Skeletal muscle tissue (tissue), 4 donors: Measurements from ENCODE around the gene MLEC. TPM values are rescaled to one million over a fixed set of nuclear protein-coding genes. Genes with fewer than 3 reads are reported as not detected.

Experiments used
- H3K27ac ChIP-seq: one replicate; pipeline ENCODE4 v1.7.0; 2013; ENCODE audit warnings: mild to moderate bottlenecking, low read depth, low read length, inconsistent platforms
- H3K27me3 ChIP-seq, 3 donors: one replicate each; pipeline ENCODE4 v1.7.0; 2013; ENCODE audit warnings: low read length in 3 of 3; ENCODE audit not compliant: control insufficient read depth in 3 of 3, insufficient read depth in 3 of 3
- H3K36me3 ChIP-seq, 3 donors: one replicate each; pipeline ENCODE4 v1.7.0; 2013; ENCODE audit warnings: low read length in 3 of 3; ENCODE audit not compliant: control insufficient read depth in 3 of 3, insufficient read depth in 3 of 3
- H3K4me1 ChIP-seq, 3 donors: one replicate each; pipeline ENCODE4 v1.7.0; 2013; ENCODE audit warnings: low read length in 3 of 3, mild to moderate bottlenecking in 3 of 3; ENCODE audit not compliant: control insufficient read depth in 3 of 3, insufficient read depth in 3 of 3
- H3K4me3 ChIP-seq, 3 donors: one replicate each; pipeline ENCODE4 v1.7.0; 2013; ENCODE audit warnings: low read length in 3 of 3
- H3K9ac ChIP-seq, 3 donors: one replicate each; pipeline ENCODE4 v1.7.0; 2013; ENCODE audit warnings: low read length in 3 of 3, mild to moderate bottlenecking in 3 of 3, moderate library complexity in 2 of 3, low read depth in 1 of 3
- H3K9me3 ChIP-seq, 3 donors: one replicate each; pipeline ENCODE4 v1.7.0; 2013; ENCODE audit warnings: low read length in 3 of 3; ENCODE audit not compliant: control insufficient read depth in 3 of 3
- total RNA-seq: library from RNA; depleted of rRNA; stranded (reverse); fragments of >200 nt; gene quantifications from one replicate; pipeline ENCODE4 v1.2.3, GENCODE V29; 2014
- donor health status: Osteomylitis.

The MLEC gene
- total RNA-seq, 1 donor from 2014 or later: 50.6 TPM

DNA sequence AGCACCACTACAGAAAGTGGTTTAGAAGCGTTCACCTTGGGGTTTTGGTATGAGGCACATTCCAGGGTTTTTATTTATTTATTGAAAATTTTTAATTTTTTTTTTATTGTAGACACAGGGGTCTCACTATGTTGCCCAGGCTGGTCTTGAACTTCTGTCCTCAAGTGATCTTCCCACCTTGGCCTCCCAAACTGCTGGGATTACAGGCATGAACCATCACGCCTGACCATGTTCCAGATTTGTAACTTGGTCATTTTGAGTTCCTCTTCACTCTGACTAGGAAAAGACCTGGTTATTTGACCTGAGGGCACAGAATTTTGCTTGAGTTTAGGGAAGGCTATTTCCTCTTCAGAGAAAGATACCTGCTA is 3.1 kb downstream of the MLEC start:
- Histone ChIP-seq H3K27me3 (no peaks in the 10 kb centered on the region), H3K4me3 (peak overlapping the region in 2 of 3 donors; percentile 34 to 90), H3K36me3 (peaks cover 10 to 15% (median 14%) of the 10 kb centered on the region in 3 donors), H3K9me3 (no peaks in the 10 kb centered on the region), H3K4me1 (peaks cover 56 to 63% (median 59%) of the 10 kb centered on the region in 3 donors), H3K9ac (peak overlapping the region in 2 of 3 donors; percentile 18 to 44), H3K27ac (peak overlapping the region; percentile 10)

DNA sequence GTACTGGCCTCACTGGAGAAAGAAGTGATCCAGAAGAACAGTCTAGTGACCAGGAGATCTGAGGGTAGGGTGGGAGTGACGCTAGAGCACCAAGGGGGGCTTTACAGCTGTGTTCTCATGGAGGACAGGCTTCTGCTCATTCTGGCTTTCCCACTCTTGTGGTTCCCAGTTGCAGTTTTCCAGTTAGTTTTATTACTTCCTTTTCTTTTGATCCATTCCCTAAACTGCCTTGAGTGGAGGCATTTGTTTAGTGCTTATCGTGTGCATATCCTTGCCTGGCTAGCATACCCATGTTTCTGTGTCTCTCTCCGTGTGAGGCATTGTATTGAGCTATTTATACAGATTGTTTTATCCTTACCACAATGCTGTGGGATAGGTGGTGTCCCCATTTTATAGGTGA is 4.0 kb downstream of the MLEC start:
- H3K9me3 ChIP-seq: no peaks in the 10 kb centered on the region
- H3K27ac ChIP-seq: peak overlapping the region; percentile 10
- H3K4me1 ChIP-seq: peaks cover 55 to 61% (median 59%) of the 10 kb centered on the region in 3 donors
- H3K4me3 ChIP-seq: peak overlapping the region in 2 of 3 donors; percentile 1 to 17
- peaks cover 10 to 24% (median 23%) of the 10 kb centered on the region in 3 donors for H3K36me3 ChIP-seq
- peak overlapping the region in 2 of 3 donors; percentile 18 to 66 for H3K9ac ChIP-seq
- H3K27me3 ChIP-seq: no peaks in the 10 kb centered on the region

DNA sequence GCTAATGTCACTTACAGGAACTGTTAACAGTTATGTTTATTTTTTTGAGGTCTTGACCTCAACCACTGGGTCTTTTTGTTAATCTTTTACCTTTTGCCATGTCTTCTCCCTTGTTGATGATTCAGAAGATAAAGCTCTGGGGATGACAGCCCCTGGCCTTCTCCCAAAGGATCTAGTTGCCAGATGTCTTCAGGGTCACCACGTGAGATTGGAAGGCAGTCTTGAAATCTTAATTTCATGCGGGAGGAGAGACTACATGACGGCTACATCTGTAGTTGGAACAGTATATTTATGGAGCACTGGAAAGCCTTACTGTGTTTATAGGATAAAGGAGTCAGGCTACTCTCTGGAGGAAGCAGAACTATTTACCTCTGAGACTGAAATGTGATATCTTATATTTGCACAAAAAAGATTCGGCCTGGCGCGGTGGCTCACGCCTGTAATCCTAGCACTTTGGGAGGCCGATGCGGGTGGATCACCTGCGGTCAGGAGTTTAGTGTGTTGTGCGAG is 5.6 kb downstream of the MLEC start:
- Histone ChIP-seq H3K4me3 (no peak overlapping the region), H3K27ac (peak overlapping the region; percentile 45), H3K9me3 (no peaks in the 10 kb centered on the region), H3K9ac (no peak overlapping the region), H3K27me3 (no peaks in the 10 kb centered on the region), H3K36me3 (peaks cover 23 to 39% (median 37%) of the 10 kb centered on the region in 3 donors), H3K4me1 (peaks cover 60 to 66% (median 62%) of the 10 kb centered on the region in 3 donors)

DNA sequence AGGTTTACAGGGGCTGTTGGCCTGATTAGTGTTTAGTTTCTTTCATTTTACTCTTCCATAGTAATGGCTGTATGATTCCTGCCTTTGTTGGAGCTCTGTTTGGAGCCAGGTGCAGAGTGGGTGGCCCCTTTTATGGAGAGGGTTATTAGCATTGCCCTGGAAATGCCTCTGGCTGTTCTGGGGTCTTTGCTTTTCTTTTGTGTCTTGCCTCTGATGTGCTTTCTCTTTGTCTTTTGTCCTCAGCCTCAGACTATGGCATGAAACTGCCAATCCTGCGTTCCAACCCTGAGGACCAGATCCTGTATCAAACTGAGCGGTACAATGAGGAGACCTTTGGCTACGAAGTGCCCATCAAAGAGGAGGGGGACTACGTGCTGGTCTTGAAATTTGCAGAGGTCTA is 6.9 kb downstream of the MLEC start:
- Histone ChIP-seq H3K4me3 (no peak overlapping the region), H3K27me3 (no peaks in the 10 kb centered on the region), H3K9ac (no peak overlapping the region), H3K9me3 (no peaks in the 10 kb centered on the region), H3K36me3 (peaks cover 25 to 47% (median 47%) of the 10 kb centered on the region in 3 donors), H3K4me1 (peaks cover 61 to 65% (median 62%) of the 10 kb centered on the region in 3 donors), H3K27ac (no peak overlapping the region)

DNA sequence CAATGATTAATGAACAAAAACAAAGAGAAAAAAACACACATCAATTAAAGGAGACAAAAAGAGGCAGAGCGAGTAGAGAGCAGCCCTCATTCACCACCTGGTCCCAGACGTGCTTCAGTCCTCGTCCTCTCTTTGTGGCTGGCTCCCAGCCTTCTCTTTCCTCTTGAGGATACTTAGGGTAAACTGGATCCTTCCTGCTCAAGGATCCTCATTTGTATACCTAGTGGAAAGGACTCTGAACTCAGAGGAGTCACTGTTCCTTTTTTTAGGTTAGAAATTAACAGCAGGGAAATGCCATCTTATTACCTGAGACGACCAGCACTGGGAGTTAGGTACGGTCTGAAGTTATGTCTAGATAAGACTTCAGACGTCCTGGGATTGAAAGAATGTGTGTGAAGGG is 9.7 kb downstream of the MLEC start:
- Histone ChIP-seq H3K4me1 (peaks cover 60 to 65% (median 63%) of the 10 kb centered on the region in 3 donors), H3K36me3 (peaks cover 31 to 69% (median 64%) of the 10 kb centered on the region in 3 donors), H3K27me3 (no peaks in the 10 kb centered on the region), H3K4me3 (no peak overlapping the region), H3K27ac (no peak overlapping the region), H3K9ac (no peak overlapping the region), H3K9me3 (no peaks in the 10 kb centered on the region)

DNA sequence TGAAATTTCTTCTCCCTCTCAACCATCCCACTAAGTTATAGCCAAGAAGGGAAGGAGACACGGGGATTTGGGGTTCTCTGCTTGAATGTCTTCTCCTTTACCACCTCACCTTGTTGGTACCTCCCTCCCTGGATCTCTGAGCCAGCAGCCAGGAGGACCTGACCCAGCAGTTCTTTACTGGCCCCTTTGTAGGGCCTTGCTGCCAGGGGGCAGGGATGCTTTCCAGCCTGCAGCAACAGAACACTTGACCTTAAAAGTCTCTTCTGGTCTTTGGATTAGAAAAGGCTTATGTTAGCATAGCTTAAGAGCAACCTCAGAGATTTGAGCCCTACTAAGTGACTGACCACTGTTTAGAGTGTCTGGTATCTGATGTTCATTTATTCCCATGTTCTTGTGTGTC is 10.4 kb downstream of the MLEC start:
- Histone ChIP-seq H3K9ac (no peak overlapping the region), H3K4me1 (peaks cover 58 to 61% (median 58%) of the 10 kb centered on the region in 3 donors), H3K9me3 (no peaks in the 10 kb centered on the region), H3K4me3 (no peak overlapping the region), H3K36me3 (peaks cover 34 to 75% (median 64%) of the 10 kb centered on the region in 3 donors), H3K27ac (peak overlapping the region; percentile 27), H3K27me3 (no peaks in the 10 kb centered on the region)

DNA sequence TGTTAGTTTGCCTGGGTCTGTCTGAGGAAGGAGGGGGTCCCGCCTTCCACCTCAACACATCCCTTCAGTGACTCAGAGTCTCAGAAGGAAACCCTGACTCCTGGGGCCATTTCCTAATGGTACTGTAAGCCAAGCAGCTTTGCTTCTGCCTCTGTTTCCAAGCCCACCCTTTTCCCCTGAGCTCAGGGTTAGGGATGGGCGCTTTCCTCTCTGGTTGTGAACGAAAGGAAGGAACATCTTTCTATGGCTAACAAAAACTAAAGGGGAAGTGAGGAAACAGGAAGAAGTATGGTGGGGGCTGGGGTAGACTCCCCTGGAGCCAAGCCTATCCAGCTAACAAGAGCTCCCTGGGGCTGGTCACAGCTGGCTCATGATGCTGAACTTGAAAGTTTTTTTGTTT is 11.7 kb downstream of the MLEC start:
- no peak overlapping the region for H3K4me3 ChIP-seq
- H3K36me3 ChIP-seq: peaks cover 36 to 79% (median 63%) of the 10 kb centered on the region in 3 donors
- H3K27ac ChIP-seq: peak overlapping the region; percentile 16
- H3K4me1 ChIP-seq: peaks cover 51 to 53% (median 52%) of the 10 kb centered on the region in 3 donors
- no peak overlapping the region for H3K9ac ChIP-seq
- no peaks in the 10 kb centered on the region for H3K27me3 ChIP-seq
- no peaks in the 10 kb centered on the region for H3K9me3 ChIP-seq

DNA sequence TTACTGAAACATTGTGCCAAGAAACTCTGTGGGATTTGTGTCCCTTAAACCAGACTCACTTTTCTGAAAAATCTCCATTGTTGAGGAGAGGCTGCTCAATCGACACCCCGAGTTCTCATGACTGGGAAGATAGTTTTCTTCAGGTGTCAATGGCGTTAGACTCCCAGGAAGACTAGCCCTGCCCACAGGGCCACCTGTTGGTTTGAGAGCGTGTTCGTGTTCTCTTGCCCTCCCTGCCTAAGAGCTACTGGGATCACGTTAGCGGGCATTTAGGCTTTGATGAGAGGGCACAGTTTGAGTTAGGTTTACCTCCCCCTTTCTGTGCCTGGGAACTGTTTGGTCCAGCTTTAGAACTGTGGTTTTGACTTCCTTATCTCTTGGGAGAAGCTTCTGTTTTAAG is 12.6 kb downstream of the MLEC start:
- Histone ChIP-seq H3K4me3 (no peak overlapping the region), H3K9ac (peak overlapping the region in 1 of 3 donors; percentile 9), H3K4me1 (peaks cover 43 to 48% (median 47%) of the 10 kb centered on the region in 3 donors), H3K36me3 (peaks cover 34 to 74% (median 54%) of the 10 kb centered on the region in 3 donors), H3K27me3 (no peaks in the 10 kb centered on the region), H3K9me3 (no peaks in the 10 kb centered on the region), H3K27ac (peak overlapping the region; percentile 12)

DNA sequence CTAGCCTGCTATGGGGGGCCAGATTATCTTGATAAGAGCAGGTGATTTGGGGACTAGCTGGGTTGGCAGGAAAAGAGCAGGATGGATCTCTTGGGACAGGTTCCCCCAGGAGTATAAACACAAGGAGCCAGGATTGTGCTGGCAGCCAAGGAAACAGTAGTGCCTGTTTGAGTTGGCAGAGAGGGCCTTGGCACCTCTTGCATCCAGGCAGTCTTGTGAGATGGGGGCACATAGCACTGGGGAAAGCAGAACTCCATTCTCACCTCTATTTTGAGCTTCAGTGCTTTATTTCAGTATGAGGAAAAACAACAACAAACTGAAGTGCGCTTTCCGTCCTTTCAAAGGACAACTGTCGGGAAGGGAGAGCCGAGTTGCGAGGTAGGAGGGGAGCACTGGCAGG is 13.9 kb downstream of the MLEC start:
- Histone ChIP-seq H3K9me3 (no peaks in the 10 kb centered on the region), H3K4me3 (no peak overlapping the region), H3K4me1 (peaks cover 43 to 48% (median 47%) of the 10 kb centered on the region in 3 donors), H3K36me3 (peaks cover 28 to 60% (median 41%) of the 10 kb centered on the region in 3 donors), H3K9ac (peak overlapping the region in 1 of 3 donors; percentile 0), H3K27ac (no peak overlapping the region), H3K27me3 (no peaks in the 10 kb centered on the region)

DNA sequence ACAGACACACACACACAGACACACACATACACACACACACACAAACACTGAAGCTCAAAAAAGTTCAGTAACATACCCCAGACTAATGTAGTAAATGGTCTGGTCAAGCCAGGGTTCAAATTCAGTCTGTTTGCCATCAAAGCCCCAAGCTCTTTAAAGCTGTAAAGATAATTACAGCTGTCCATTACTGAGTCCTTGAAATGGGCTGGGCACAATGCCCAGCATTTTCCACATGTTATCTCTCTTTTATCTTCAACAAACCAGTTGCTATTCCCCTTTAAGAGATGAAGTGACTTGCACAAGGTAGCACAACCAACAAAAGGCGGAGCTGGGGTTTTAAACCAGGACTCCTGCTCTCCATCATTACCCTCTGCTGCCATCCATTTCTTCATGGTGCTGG is 15.7 kb downstream of the MLEC start:
- no peak overlapping the region for H3K9ac ChIP-seq
- H3K27me3 ChIP-seq: no peaks in the 10 kb centered on the region
- peaks cover 37 to 41% (median 38%) of the 10 kb centered on the region in 3 donors for H3K4me1 ChIP-seq
- H3K36me3 ChIP-seq: peaks cover 15 to 45% (median 24%) of the 10 kb centered on the region in 3 donors
- no peak overlapping the region for H3K27ac ChIP-seq
- H3K4me3 ChIP-seq: no peak overlapping the region
- H3K9me3 ChIP-seq: no peaks in the 10 kb centered on the region
